Stimulated activated CD4-positive, alpha-beta T cell treated with anti-CD3 and anti-CD28 coated beads, TNF-alpha, amount 100 ng/mL, for 48 hours (primary cell): ENCODE data around the gene ABHD17B.
A peak's percentile ranks its signal among the peaks of the same experiment; 100 is the strongest.
"Not testable (repeated sequence)": the region's sequence is repeated elsewhere in the genome, so short reads cannot be mapped to it uniquely, and the experiment has no call there.

Source experiments
- DNase-seq, 3 donors: peaks; one replicate each; pipeline ENCODE4 v3.0.0-alpha.2; 2020; ENCODE audit warnings: low read depth in 3 of 3

ABHD17B gene

GRCh38 chr9:71911061-71911907, at the start of gene ABHD17B, which contains the start of gene C9orf85:
Gene ABHD17B, minus strand, starts transcription at chr9:71911193. Its CDS starts 36,113 bp downstream, at chr9:71875080.
Gene C9orf85, plus strand, starts transcription at chr9:71911639. Its CDS starts 96 bp downstream, at chr9:71911735.
- DNase-seq, result peak; percentile 92 to 95 (median 93)

GRCh38 chr9:71955300-71955915, 44.4 kb upstream of the ABHD17B start:
- no peak for DNase-seq

DNA sequence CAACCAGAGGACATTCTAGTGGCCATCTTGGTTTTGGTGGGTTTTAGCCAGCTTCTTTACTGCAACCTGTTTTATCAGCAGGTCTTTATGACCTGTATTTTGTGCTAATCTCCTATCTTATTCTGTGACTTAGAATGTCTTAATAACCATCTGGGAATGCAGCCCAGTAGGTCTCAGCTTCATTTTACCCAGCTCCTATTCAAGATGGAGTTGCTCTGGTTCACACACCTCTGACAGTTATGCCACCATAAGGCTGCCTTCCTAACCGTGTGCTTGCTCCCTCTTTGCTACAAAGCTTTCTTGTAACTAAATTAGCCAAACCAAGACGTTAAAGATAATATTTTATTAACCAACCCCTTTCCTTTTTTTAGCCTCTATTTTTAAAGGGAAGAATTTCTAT, 43.7 kb upstream of the ABHD17B start:
- not testable (repeated sequence) for DNase-seq

DNA sequence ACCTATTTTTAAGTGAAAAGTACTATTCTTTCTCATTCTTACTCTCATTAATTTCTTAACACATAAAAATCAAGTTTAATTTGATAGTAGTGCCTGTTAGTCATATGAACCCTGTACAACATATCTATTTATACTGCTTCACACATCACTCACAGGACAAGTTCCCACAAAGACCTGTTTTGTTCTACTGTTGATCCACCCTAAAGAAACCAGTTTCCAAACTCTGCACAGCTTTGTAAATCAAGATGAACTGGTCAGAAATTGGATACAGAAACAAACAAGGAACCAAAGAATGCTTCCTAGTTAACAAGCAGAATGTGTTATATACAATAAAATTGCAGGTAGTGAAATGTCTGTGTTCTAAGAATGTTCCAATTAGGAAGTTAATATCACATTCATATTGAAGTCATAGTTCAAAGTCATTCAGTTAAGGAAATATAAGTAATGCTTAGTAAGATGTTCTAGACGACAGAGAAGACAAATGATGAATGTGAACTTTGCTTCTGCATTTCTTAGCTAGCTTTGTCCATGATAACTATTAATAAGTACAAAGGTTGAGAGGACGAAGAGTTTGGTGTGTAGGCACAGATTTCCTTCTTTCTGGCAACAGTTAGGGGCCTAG, 33.9 kb upstream of the ABHD17B start:
- no peak for DNase-seq

GRCh38 chr9:71941998-71942567, 31.1 kb upstream of the ABHD17B start:
- DNase-seq, result no peak

DNA sequence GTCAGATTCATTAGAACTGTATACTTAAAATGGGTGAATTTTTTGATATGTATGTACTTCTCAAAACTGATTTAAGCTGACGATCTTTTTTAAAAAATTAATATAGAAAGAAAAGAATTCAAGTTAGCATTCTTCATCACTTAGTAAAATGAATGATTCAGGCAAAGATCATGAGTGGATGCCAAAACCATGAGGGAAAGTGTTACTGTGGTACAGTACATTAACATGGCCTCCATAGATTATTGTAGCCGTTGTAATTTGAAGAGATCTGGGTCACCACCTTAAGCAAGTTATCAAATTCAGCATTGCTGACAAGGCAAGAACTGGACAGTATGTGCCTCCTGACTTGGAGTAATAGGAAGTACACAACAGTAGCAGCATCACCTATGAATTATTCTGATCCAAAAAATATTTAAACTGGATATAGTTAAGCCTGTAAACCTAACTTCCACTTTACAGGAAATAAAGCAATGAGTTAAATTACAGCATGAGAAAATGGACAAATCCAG, 30.1 kb upstream of the ABHD17B start:
- no peak for DNase-seq

GRCh38 chr9:71937898-71938297, 26.9 kb upstream of the ABHD17B start:
- no peak for DNase-seq

DNA sequence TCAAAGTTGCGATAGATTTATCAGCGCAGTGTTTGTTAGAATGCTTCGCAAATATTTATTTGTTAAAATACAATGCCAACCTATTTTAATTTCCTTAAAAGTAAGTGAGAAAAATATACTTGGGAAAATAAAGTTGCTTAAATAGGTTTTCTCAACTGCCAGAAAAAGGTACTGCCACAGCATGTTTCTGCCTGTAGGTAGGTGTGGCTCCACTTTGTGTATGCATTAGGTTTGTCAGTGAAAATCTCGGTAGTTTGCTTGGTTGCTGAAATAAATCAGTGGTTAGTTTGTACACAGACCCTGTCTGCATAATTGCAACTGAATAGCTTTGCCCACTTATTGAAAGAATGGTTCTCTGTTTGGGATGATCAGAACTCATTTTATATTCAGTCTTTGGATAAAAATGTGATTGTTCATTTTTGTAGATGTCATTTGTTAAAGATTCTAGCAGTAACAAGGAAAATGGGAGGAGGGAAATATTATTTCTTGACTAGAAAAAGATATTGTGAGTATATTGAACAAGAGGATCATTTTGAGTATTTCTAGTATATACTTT, 26.2 kb upstream of the ABHD17B start:
- DNase-seq, result no peak

DNA sequence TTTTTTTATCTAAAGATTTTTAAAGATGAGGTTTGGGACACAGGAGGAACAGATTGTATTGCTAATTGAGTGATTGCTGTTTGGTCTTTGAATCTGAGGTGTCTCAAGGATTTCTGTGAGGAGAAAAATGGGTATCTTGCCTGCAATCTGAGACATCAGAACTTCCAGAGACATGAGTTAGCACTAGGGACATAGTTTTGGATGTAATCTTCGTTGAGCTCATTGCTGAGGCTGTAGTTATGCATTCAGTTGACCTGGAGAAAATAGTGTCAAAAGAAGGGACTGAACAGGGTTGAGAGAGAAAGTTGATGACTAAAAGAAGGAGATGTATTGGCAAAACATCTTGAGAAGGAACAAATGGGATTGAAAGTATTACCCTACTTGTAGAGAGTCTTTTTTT, 25.1 kb upstream of the ABHD17B start:
- no peak for DNase-seq

DNA sequence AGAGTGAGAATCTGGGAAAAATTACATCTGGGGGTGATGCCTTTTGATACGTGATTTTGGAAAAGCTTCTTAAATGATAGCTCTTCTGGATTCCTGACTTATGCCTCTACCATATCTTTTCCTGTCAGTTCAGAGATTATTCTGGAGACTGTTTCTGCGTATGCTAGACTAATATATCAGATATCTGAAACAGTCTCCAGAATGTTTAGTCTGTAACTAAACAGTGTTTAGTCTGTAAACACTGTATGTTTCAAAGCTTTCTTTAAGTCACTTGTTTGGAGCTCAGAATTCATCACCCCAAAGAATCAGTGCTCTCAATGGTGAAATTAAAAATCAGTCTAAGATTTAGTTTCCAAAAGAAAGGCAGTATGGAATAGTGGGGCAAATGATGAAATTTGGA, 20.2 kb upstream of the ABHD17B start:
- DNase-seq, result no peak

GRCh38 chr9:71929791-71930440, 18.9 kb upstream of the ABHD17B start:
- no peak for DNase-seq

GRCh38 chr9:71929223-71929622, 18.2 kb upstream of the ABHD17B start:
- no peak for DNase-seq

DNA sequence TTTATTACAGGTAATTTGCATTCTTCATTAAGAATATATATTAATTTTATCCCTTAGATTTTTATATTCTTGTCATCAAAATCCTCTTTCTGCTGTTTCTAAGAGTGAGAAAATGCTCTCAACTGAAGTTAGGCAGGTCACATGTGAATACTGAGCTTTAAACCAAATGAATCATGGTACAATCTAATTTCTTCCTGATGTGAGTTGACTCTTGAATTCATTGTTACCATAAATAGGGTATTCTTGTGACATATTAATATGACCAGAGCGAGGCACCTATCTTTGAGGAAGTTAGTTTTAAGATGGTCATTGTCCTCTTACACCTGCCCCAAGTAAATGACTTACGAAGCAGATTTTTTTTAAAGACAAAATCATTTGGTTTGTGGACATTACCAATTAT, 17.8 kb upstream of the ABHD17B start:
- DNase-seq, result no peak

GRCh38 chr9:71928376-71928775, 17.4 kb upstream of the ABHD17B start:
- no peak for DNase-seq

GRCh38 chr9:71925834-71926233, 14.8 kb upstream of the ABHD17B start:
- DNase-seq, result no peak

DNA sequence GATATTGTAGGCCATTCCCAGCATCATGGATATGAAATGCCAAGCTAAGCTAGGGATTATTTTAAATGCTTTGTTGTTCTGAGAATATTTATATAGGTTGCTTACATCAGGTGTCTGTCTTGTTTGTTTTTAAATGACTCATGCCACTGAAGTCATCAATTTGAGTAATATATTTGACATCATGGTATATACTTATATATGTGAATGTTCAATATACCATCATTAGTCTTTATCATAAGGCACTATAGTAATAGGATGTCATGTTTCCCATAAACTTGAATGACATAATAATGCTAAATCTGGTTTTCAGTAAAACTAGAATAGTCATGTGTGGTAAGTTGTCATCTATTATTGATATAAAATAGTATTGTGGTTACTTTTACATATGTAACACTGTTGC, 13.6 kb upstream of the ABHD17B start:
- no peak for DNase-seq

- no peak for DNase-seq
Measured at GRCh38 chr9:71921190-71921814, 10.3 kb upstream of the ABHD17B start.

DNA sequence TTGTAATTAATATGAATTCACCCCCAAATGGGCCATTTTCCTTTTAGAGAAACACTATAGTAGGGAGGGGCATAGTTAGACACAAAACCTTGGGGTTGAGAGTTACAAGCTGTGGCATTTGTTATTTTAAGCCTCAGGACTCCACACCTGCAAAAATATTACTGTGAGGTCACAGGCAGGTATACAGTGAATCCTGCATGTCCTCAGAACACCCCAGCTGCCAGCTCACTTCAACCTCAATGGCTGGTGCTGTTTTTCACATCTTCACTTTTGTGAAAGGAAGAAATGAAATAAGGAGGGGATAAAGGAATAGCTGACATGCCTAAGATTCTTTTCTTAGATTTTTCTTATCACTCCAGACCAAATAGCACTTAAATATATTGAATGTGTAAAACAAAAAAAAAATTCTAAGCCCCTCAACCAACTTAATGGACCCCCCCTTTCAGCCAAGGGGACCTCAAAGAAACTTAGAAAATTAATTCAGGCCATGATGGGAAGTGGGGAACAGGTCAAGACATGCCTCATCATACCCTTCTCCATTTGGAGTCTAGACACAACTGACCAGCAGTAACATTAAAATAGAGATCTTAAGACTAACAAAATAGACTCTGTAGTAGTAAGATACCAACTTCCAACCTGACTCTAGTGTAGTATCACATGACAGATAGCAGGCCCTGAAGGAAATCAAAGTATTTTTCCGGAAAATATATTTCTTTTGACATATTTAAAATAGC, 9.6 kb upstream of the ABHD17B start:
- DNase-seq, result no peak

DNA sequence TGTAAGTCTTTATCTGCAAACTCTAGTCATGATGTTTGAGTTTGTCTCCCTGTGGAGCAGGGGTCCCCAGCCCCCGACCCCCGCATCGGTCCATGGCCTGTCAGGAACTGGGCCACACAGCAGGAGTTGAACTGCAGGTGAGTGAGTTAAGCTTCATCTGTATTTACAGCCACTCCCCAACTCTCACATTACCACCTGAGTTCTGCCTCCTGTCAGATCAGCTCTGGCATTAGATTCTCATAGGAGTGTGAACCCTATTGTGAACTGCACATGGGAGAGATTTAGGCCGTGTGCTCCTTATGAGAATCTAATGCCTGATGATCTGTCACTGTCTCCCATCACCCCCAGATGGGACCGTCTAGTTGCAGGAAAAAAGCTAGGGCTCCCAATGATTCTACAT, 7.4 kb upstream of the ABHD17B start:
- DNase-seq, result no peak
